Measurements from ENCODE around the gene RIPOR1. TPM values are rescaled to one million over a fixed set of nuclear protein-coding genes. Genes with fewer than 3 reads are reported as not detected.

RIPOR1 gene
- total and polyA plus RNA-seq, 2 of the 4 experiments (the other 2 are of a cell fraction) = 9.5 to 41.3 TPM

- DNase-seq = no peak
- H3K27ac ChIP-seq (ENCODE audit: insufficient read depth, low read length) = no peak overlapping the region
These were observed 10.8 kb upstream of the RIPOR1 start for GRCh38 chr16:67517661-67518423.

More at GRCh38 chr16:67517661-67518423, 10.8 kb upstream of the RIPOR1 start:
- H2BK120ac ChIP-seq (ENCODE audit: low read depth, low read length) = 0 out of 2 replicates have a peak overlapping the region, but pooled peaks have one; percentile 23
- no peak overlapping the region for H4K5ac ChIP-seq (ENCODE audit: low read depth, low read length)
- ATAC-seq (ENCODE audit: low read depth) = no peak
- no peaks in the 10 kb centered on the region for H3K79me1 ChIP-seq (ENCODE audit: low read depth in 1 of 2, low read length in 2 of 2)
- dilution Hi-C loops (cut with HindIII; ENCODE audit: low sequenced_read_pairs, unreplicated experiment) = no loop called here
- H3K9ac ChIP-seq (ENCODE audit: low read depth, low read length) = no peak overlapping the region
- CTCF ChIA-PET = interaction anchor here (1.2 kb wide), 1 partner anchor 150 kb away, joined by 3 read pairs; no protein-coding TSS in a partner anchor
- POLR2A ChIA-PET (ENCODE audit: unreplicated experiment) = no interaction called here
- H3K9me3 ChIP-seq (ENCODE audit: control insufficient read depth, insufficient read depth, low read length) = no peaks in the 10 kb centered on the region
- no peak overlapping the region for H2BK15ac ChIP-seq (ENCODE audit: low read depth, low read length)
- peak overlapping the region; percentile 27 for H2AFZ ChIP-seq (replicated peaks; ENCODE audit: low read length, poor library complexity)
- no TSS peak for BruUV-seq (replicated peaks)
- peaks cover 6% of the 10 kb centered on the region for H3K4me1 ChIP-seq (ENCODE audit: control insufficient read depth, insufficient read depth, low read length)
- no peak overlapping the region for H4K8ac ChIP-seq (ENCODE audit: low read depth in 2 of 2, low read length in 2 of 2)
- no peak overlapping the region for H3K4me2 ChIP-seq (ENCODE audit: low read depth, low read length)
- H2BK5ac ChIP-seq (ENCODE audit: low read depth, low read length, poor library complexity, severe bottlenecking) = no peak overlapping the region
- no peak overlapping the region for H4K91ac ChIP-seq (ENCODE audit: insufficient read depth, low read depth, low read length)
- peak overlapping the region; percentile 57; the same call in 1 of the 2 replicates for H2AK5ac ChIP-seq (ENCODE audit: low read depth, low read length)
- no peak overlapping the region for H2BK20ac ChIP-seq (ENCODE audit: low read depth, low read length)
- no peak overlapping the region for H3K4ac ChIP-seq (ENCODE audit: low read depth, low read length)
- no peaks in the 10 kb centered on the region for H3K27me3 ChIP-seq (ENCODE audit: control insufficient read depth, insufficient read depth, low read length)
- H2AK9ac ChIP-seq (replicated peaks; ENCODE audit: low read depth, low read length, poor library complexity) = no peak overlapping the region
- H3K18ac ChIP-seq (ENCODE audit: low read depth, low read length) = no peak overlapping the region
- no peak overlapping the region for H3K14ac ChIP-seq (replicated peaks; ENCODE audit: low read depth, low read length)
- peaks cover 4% of the 10 kb centered on the region; the same call in 1 of the 2 replicates for H3K9me1 ChIP-seq (ENCODE audit: insufficient read depth, low read length)
- in situ Hi-C loops (cut with MboI; ENCODE audit: low sequenced_read_pairs) = no loop called here
- no peak overlapping the region for H3K4me3 ChIP-seq (ENCODE audit: insufficient read depth, low read depth, low read length)
- intact Hi-C loops (cut with micrococcal nuclease) = no loop called here
- TF ChIP-seq SMC3 (IDR thresholded peaks at IDR 0.05; ENCODE audit: low read depth, low read length) (no peak), CTCF (conservative IDR thresholded peaks at IDR 0.05; ENCODE audit: low read depth, low read length) (no peak), RAD21 (IDR thresholded peaks at IDR 0.05; ENCODE audit: low read length) (no peak), ELK1 (IDR thresholded peaks at IDR 0.05; ENCODE audit: borderline replicate concordance, low read depth, low read length) (no peak)
- H3K56ac ChIP-seq (ENCODE audit: extremely low read depth, insufficient read depth, low read length) = no peak overlapping the region
- 58% methylated on average over 3 of the region's 11 CpGs; no CpG with 5 or more reads in 1 of the 2 experiments for WGBS, 2 experiments (ENCODE audit: extremely low coverage in 2 of 2, insufficient read length in 1 of 2)
- H3K36me3 ChIP-seq (ENCODE audit: control insufficient read depth, insufficient read depth, low read length) = no peaks in the 10 kb centered on the region
- peaks cover 3% of the 10 kb centered on the region; the same call in 1 of the 2 replicates for H4K20me1 ChIP-seq (ENCODE audit: insufficient read depth, low read length)
- no peak overlapping the region for H3K23ac ChIP-seq (ENCODE audit: low read depth, low read length)

All from IMR-90 (cell line).